PC-9 (cell line): ENCODE results near the gene EYS. TPM values are rescaled to one million over a fixed set of nuclear protein-coding genes. Genes with fewer than 3 reads are reported as not detected.

Experiments
- BruUV-seq: library from RNA; stranded (reverse); fragments of 400-500 nt; replicated peaks from 2 replicates; lab custom pipeline; 2021; lab: Mats Ljungman, UMichigan
- CTCF ChIA-PET: fragments of 300-600 bp; sonication (Branson Sonifier 250); formaldehyde crosslinking; loops from one replicate; lab custom pipeline; 2022; ENCODE audit warnings: antibody characterized with exemption; lab: Charles Lee
- POLR2A ChIA-PET: fragments of 300-600 bp; sonication (Branson Sonifier 250); formaldehyde crosslinking; loops from one replicate; lab custom pipeline; 2022; ENCODE audit warnings: antibody characterized with exemption; ENCODE audit not compliant: unreplicated experiment; lab: Charles Lee
- DNase-seq, 2 experiments: peaks; one replicate each; pipeline versions ENCODE4 v3.0.0 to v3.0.0-alpha.2; 2015 to 2022; ENCODE audit warnings: mixed read lengths in 1 of 2
- H2AFZ ChIP-seq: fragments of 200-600 bp; sonication (generic); 2 replicates; pipeline ENCODE4 v1.8.1; 2017; ENCODE audit warnings: antibody characterized with exemption
- H3F3A ChIP-seq: fragments of 200-600 bp; sonication (generic); 2 replicates; pipeline ENCODE4 v1.8.1; 2017; ENCODE audit warnings: antibody characterized with exemption, mild to moderate bottlenecking, low read depth; ENCODE audit not compliant: insufficient read depth
- H3K27ac ChIP-seq: fragments of 200-600 bp; sonication (generic); 2 replicates; pipeline ENCODE4 v1.6.1; 2016; ENCODE audit warnings: mixed run types
- H3K27me3 ChIP-seq: fragments of 200-600 bp; sonication (generic); 2 replicates; pipeline ENCODE4 v1.6.1; 2016; ENCODE audit warnings: low read depth, mixed run types; ENCODE audit not compliant: insufficient read depth
- H3K36me3 ChIP-seq: fragments of 200-600 bp; sonication (generic); 2 replicates; pipeline ENCODE4 v1.6.1; 2016; ENCODE audit warnings: low read depth, mixed run types
- H3K4me1 ChIP-seq: fragments of 200-600 bp; sonication (generic); replicated peaks from 2 replicates; pipeline ENCODE4 v1.6.1; 2016; ENCODE audit warnings: mixed run types; ENCODE audit not compliant: insufficient read depth
- H3K4me2 ChIP-seq: fragments of 200-600 bp; sonication (generic); 2 replicates; pipeline ENCODE4 v1.6.1; 2017; ENCODE audit warnings: mixed run types
- H3K4me3 ChIP-seq: fragments of 200-600 bp; sonication (generic); 2 replicates; pipeline ENCODE4 v1.6.1; 2016; ENCODE audit warnings: mixed run types
- H3K79me2 ChIP-seq: fragments of 200-600 bp; sonication (generic); 2 replicates; pipeline ENCODE4 v1.6.1; 2017; ENCODE audit warnings: low read depth, mixed run types
- H3K9me2 ChIP-seq: fragments of 200-600 bp; sonication (generic); 2 replicates; pipeline ENCODE4 v1.8.1; 2017; ENCODE audit warnings: mild to moderate bottlenecking; ENCODE audit not compliant: insufficient read depth
- H3K9me3 ChIP-seq: fragments of 200-600 bp; sonication (generic); 2 replicates; pipeline ENCODE4 v1.8.1; 2016; ENCODE audit warnings: low read depth; ENCODE audit not compliant: insufficient read depth
- H4K20me1 ChIP-seq: fragments of 200-600 bp; sonication (generic); 2 replicates; pipeline ENCODE4 v1.8.1; 2017; ENCODE audit not compliant: insufficient read depth
- EZH2 ChIP-seq: fragments of 200-600 bp; sonication (generic); IDR thresholded peaks from 2 replicates; pipeline ENCODE4 v1.8.0; 2017; ENCODE audit warnings: antibody characterized with exemption, low read depth
- intact Hi-C: fragments of 100-400 bp; cut with micrococcal nuclease; formaldehyde crosslinking; loops from one replicate; pipeline ENCODE4 v1.10.0; 2022; ENCODE audit not compliant: unreplicated experiment
- total RNA-seq: library from RNA; stranded (reverse); gene quantifications from 2 replicates; pipeline ENCODE4 v1.2.3, GENCODE V29; 2021
- TF ChIP-seq, protein P1 (sequence below): fragments of 200-600 bp; sonication (generic); conservative IDR thresholded peaks from 2 replicates; pipeline ENCODE4 v1.6.1; 2017; ENCODE audit warnings: mixed run types, antibody characterized with exemption, mild to moderate bottlenecking, moderate library complexity

Gene EYS
- total RNA-seq, 1 experiment from 2014 or later, result not detected

DNA sequence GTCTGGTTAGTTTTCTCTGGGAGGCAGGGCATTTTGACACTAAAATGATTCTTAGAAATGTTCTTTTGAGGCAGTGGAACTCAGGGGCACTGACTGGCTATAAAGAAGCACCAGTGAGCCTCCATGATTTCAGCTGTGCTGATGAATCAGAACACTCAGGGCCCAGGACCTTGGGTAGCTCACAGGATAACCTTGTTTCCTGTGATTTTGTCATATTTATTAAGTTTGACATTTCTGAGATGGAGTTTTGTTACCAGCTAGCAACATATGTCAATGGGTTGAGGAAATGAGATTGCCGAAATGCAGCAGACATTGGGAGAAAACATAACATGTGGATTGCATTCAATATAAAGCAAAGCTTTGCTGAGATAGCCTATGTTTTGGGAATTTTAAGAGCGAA, 802.4 kb downstream of the EYS start:
- no peaks in the 10 kb centered on the region for H3F3A ChIP-seq
- intact Hi-C loops, result no loop called here
- no peak for TF ChIP-seq EZH2
- TF ChIP-seq, protein P1, sequence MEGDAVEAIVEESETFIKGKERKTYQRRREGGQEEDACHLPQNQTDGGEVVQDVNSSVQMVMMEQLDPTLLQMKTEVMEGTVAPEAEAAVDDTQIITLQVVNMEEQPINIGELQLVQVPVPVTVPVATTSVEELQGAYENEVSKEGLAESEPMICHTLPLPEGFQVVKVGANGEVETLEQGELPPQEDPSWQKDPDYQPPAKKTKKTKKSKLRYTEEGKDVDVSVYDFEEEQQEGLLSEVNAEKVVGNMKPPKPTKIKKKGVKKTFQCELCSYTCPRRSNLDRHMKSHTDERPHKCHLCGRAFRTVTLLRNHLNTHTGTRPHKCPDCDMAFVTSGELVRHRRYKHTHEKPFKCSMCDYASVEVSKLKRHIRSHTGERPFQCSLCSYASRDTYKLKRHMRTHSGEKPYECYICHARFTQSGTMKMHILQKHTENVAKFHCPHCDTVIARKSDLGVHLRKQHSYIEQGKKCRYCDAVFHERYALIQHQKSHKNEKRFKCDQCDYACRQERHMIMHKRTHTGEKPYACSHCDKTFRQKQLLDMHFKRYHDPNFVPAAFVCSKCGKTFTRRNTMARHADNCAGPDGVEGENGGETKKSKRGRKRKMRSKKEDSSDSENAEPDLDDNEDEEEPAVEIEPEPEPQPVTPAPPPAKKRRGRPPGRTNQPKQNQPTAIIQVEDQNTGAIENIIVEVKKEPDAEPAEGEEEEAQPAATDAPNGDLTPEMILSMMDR, result no peak
- no peaks in the 10 kb centered on the region for H3K4me1 ChIP-seq
- no peak overlapping the region for H3K4me2 ChIP-seq
- H3K9me2 ChIP-seq, result no peaks in the 10 kb centered on the region
- BruUV-seq, result no TSS peak
- no peaks in the 10 kb centered on the region for H4K20me1 ChIP-seq
- ChIA-PET POLR2A (no interaction called here), CTCF (no interaction called here)
- H3K27me3 ChIP-seq, result no peaks in the 10 kb centered on the region
- no peaks in the 10 kb centered on the region for H3K9me3 ChIP-seq
- no peak overlapping the region for H2AFZ ChIP-seq
- DNase-seq, result no peak
- H3K79me2 ChIP-seq, result no peaks in the 10 kb centered on the region
- H3K27ac ChIP-seq, result no peak overlapping the region
- H3K36me3 ChIP-seq, result no peaks in the 10 kb centered on the region
- H3K4me3 ChIP-seq, result no peak overlapping the region

DNA sequence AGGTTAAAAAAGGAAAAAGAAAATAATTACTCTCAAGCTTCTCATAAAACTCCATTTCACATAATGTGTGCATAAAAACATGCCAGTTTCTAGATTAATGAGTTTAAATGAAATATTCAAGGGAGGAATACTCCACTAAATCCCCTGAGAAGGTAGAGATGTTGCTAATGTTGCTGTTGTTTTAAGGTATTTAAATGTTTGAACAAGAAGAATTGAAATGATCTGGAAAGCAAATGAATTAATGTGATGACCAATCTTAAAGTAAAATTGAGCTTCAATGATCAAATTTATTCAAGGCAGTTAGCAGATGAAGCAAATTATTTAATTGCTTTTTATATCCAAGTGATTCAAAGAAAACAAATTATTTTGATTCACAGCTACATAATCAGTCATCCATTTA, 804.4 kb downstream of the EYS start:
- DNase-seq, result no peak
- CTCF ChIA-PET, result no interaction called here
- no peak overlapping the region for H3K4me3 ChIP-seq
- no peaks in the 10 kb centered on the region for H3K9me3 ChIP-seq
- H3K79me2 ChIP-seq, result no peaks in the 10 kb centered on the region
- intact Hi-C loops, result no loop called here
- H4K20me1 ChIP-seq, result no peaks in the 10 kb centered on the region
- TF ChIP-seq, protein P1, result no peak
- H3K27ac ChIP-seq, result no peak overlapping the region
- H3K4me2 ChIP-seq, result no peak overlapping the region
- H2AFZ ChIP-seq, result no peak overlapping the region
- H3K9me2 ChIP-seq, result no peaks in the 10 kb centered on the region
- H3K27me3 ChIP-seq, result no peaks in the 10 kb centered on the region
- POLR2A ChIA-PET, result no interaction called here
- no TSS peak for BruUV-seq
- H3K4me1 ChIP-seq, result no peaks in the 10 kb centered on the region
- H3F3A ChIP-seq, result no peaks in the 10 kb centered on the region
- H3K36me3 ChIP-seq, result no peaks in the 10 kb centered on the region

DNA sequence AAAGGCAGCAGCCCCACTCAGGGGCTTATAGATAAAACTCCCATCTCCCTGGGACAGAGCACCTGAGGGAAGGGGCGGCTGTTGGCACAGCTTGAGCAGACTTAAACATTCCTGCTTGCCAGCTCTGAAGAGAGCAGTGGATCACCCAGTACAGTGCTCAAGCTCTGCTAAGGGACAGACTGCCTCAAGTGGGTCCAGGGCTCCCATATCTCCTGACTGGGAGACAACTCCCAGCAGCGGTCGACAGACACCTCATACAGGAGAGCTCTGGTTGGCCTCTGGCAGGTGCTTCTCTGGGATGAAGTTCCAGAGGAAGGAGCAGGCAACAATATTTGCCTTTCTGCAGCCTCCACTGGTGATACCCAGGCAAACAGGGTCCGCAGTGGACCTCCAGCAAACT, 810.1 kb downstream of the EYS start:
- no peaks in the 10 kb centered on the region for H3K79me2 ChIP-seq
- no TSS peak for BruUV-seq
- H3K27me3 ChIP-seq, result no peaks in the 10 kb centered on the region
- H3K4me1 ChIP-seq, result no peaks in the 10 kb centered on the region
- H3K4me3 ChIP-seq, result no peak overlapping the region
- no peak for DNase-seq
- no peaks in the 10 kb centered on the region for H3K9me2 ChIP-seq
- H3K4me2 ChIP-seq, result no peak overlapping the region
- no peak overlapping the region for H3K27ac ChIP-seq
- intact Hi-C loops, result no loop called here
- ChIA-PET POLR2A (no interaction called here), CTCF (no interaction called here)
- no peaks in the 10 kb centered on the region for H4K20me1 ChIP-seq
- TF ChIP-seq EZH2, result no peak
- TF ChIP-seq, protein P1, result no peak
- H2AFZ ChIP-seq, result no peak overlapping the region
- no peaks in the 10 kb centered on the region for H3K36me3 ChIP-seq
- H3K9me3 ChIP-seq, result no peaks in the 10 kb centered on the region
- no peaks in the 10 kb centered on the region for H3F3A ChIP-seq
